ENCODE data around the gene LHCGR. TPM values are rescaled to one million over a fixed set of nuclear protein-coding genes. Genes with fewer than 3 reads are reported as not detected.

Gene LHCGR
- total RNA-seq, 4 donors from 2014 or later = not detected

DNA sequence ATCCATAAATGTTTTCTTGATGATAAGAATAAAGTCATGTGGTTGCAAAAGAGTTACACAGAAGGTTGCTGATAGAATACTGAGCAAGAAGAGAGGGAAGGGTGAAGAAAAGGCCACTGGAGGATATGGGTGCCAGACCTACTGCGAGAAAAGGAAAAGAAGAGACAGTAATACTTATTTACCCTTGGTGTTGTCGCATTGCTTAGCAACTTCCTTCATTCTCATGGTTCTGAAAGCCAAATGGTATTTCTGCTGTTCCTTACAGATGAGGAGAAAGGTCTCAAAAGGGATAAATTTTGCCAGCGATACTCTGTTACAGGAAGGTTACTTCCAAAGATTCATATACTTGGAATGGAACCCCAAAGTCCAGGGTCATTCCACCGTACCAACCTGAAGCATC, 62.5 kb downstream of the LHCGR start:
- WGBS = 92% methylated on average over 4 of the region's 4 CpGs
- H3K9me3 ChIP-seq = no peaks in the 10 kb centered on the region

DNA sequence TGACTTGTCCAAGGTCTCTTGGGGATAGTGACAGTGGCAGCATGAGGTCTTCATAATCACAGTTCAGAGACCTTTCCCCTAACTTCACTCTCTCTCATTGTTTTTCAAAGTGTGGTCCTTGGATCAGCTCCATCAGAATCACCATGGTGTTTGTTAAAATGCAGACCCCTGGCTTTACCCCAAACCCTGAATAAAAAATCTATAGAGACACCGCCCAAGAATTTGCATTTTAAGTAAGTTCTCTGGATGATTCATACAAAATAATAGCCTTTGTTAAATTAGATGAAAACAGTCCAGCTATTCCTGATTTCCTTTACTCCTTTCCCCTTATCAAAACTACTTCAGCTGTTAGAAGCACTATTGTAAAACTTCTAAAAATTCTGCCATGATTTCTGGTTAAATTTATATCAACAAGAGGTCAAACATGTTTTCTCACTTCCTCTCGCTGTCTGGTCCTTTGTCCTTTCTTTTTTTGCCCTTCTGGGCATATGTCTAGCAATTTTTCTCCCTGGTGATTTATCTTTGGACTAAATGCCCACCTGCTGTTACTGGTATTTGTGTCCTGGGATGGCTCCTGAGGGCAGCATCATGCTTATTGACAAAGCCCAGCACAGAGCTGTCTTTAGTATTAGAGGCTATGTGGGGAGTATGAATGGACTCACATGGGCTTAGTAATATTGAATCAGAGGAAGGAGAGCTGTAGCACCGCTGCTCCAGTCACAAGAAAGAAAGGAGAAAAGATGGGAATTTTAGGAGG, 63.4 kb downstream of the LHCGR start:
- Histone ChIP-seq H3K36me3 (no peaks in the 10 kb centered on the region), H3K27me3 (no peaks in the 10 kb centered on the region), H3K27ac (no peak overlapping the region), H3K4me1 (no peaks in the 10 kb centered on the region), H3K9me3 (no peaks in the 10 kb centered on the region), H3K4me3 (no peak overlapping the region)
- 82% methylated on average over 3 of the region's 3 CpGs for WGBS
- TF ChIP-seq EP300 (IDR thresholded peaks at IDR 0.05) (no peak), POLR2AphosphoS5 (IDR thresholded peaks at IDR 0.05) (no peak)
- DNase-seq (ENCODE audit: low spot score in 2 of 2) = no peak

More for the DNA sequence above, 62.5 kb downstream of the LHCGR start:
- Histone ChIP-seq H3K27me3 (no peaks in the 10 kb centered on the region), H3K36me3 (no peaks in the 10 kb centered on the region), H3K4me1 (no peaks in the 10 kb centered on the region), H3K27ac (no peak overlapping the region), H3K4me3 (no peak overlapping the region)
- DNase-seq (ENCODE audit: low spot score in 2 of 2) = no peak
- TF ChIP-seq, protein P1, sequence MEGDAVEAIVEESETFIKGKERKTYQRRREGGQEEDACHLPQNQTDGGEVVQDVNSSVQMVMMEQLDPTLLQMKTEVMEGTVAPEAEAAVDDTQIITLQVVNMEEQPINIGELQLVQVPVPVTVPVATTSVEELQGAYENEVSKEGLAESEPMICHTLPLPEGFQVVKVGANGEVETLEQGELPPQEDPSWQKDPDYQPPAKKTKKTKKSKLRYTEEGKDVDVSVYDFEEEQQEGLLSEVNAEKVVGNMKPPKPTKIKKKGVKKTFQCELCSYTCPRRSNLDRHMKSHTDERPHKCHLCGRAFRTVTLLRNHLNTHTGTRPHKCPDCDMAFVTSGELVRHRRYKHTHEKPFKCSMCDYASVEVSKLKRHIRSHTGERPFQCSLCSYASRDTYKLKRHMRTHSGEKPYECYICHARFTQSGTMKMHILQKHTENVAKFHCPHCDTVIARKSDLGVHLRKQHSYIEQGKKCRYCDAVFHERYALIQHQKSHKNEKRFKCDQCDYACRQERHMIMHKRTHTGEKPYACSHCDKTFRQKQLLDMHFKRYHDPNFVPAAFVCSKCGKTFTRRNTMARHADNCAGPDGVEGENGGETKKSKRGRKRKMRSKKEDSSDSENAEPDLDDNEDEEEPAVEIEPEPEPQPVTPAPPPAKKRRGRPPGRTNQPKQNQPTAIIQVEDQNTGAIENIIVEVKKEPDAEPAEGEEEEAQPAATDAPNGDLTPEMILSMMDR (IDR thresholded peaks at IDR 0.05) = no peak
- TF ChIP-seq POLR2AphosphoS5 (IDR thresholded peaks at IDR 0.05) (no peak), POLR2A (IDR thresholded peaks at IDR 0.05) (no peak), EP300 (IDR thresholded peaks at IDR 0.05) (no peak)

DNA sequence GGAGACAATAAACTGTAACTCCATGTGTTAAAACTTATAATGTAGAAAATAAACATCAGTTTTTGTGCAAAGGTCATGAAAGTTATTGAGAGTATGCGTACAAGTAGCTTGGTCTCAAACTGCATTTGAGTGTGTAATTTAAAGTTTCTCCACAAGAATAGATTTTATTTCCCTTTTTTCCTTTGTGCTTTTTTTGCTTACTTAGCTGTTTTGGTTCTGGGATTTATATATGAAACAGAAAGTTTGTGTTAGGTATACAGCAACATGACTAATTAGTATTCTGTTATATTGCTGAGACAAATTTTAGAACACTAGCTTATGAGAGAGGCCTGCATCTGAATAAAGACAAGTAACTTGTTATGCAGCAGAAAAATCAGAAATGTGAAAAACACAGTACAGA, 70.4 kb downstream of the LHCGR start:
- DNase-seq (ENCODE audit: low spot score in 2 of 2) = no peak
- 85% methylated on average over 1 of the region's 1 CpG for WGBS
- no peaks in the 10 kb centered on the region for H3K36me3 ChIP-seq
- no peaks in the 10 kb centered on the region for H3K9me3 ChIP-seq
- H3K27ac ChIP-seq = no peak overlapping the region
- no peak overlapping the region for H3K4me3 ChIP-seq
- no peaks in the 10 kb centered on the region for H3K4me1 ChIP-seq
- H3K27me3 ChIP-seq = no peaks in the 10 kb centered on the region
- no peak for TF ChIP-seq EP300 (IDR thresholded peaks at IDR 0.05)
- TF ChIP-seq POLR2A (IDR thresholded peaks at IDR 0.05) = no peak
- TF ChIP-seq, protein P1 (IDR thresholded peaks at IDR 0.05) = no peak
- no peak for TF ChIP-seq POLR2AphosphoS5 (IDR thresholded peaks at IDR 0.05)

DNA sequence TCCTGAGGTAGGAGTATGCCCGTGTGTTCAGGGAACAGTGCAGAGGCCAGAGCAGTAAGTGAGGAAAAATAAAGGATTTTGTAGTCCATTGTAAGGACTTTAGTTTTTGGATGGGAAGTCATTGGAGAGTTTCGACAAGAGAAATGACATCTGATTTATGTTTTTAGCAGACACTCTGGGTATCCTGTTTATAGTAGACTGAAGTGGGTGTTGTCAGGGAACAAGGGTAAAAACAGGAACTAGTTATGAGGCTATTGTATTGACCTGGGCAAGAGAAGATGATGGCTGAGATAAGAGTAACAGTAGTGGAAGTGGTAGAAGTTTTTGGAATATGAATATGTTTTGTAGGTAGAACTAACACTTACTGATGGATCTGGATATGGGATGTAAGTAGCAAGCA, 78.1 kb downstream of the LHCGR start:
- no peak overlapping the region for H3K4me3 ChIP-seq
- H3K27ac ChIP-seq = no peak overlapping the region
- no peaks in the 10 kb centered on the region for H3K27me3 ChIP-seq
- 60% methylated on average over 2 of the region's 2 CpGs for WGBS
- H3K36me3 ChIP-seq = no peaks in the 10 kb centered on the region
- no peak for TF ChIP-seq EP300 (IDR thresholded peaks at IDR 0.05)
- TF ChIP-seq, protein P1 (IDR thresholded peaks at IDR 0.05) = no peak
- no peak for TF ChIP-seq POLR2A (IDR thresholded peaks at IDR 0.05)
- no peak for TF ChIP-seq POLR2AphosphoS5 (IDR thresholded peaks at IDR 0.05)
- no peak for DNase-seq (ENCODE audit: low spot score in 2 of 2)
- H3K9me3 ChIP-seq = no peaks in the 10 kb centered on the region
- no peaks in the 10 kb centered on the region for H3K4me1 ChIP-seq

DNA sequence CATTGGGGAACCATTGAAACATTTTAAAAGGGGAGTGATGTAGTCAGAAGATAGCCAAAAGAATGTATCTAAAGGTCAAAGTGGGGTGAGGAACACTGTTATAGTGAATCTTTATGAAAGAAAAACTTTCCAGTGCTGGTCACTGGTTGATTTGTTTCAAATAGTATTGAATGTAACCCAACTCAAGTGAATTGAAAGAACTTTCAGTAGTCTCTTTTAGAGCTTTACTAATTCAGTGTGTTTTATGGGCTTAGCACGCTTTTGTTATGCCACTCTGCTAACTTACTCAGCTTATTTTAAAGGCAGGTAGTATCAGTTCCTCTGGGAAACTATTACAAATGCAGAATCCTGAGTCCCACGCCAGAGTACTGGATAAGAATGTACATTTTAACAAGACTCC, 80.6 kb downstream of the LHCGR start:
- 92% methylated on average over 2 of the region's 2 CpGs for WGBS
- Histone ChIP-seq H3K9me3 (no peaks in the 10 kb centered on the region), H3K36me3 (no peaks in the 10 kb centered on the region), H3K4me1 (no peaks in the 10 kb centered on the region), H3K4me3 (no peak overlapping the region), H3K27ac (no peak overlapping the region), H3K27me3 (no peaks in the 10 kb centered on the region)
- no peak for DNase-seq (ENCODE audit: low spot score in 2 of 2)
- no peak for TF ChIP-seq POLR2AphosphoS5 (IDR thresholded peaks at IDR 0.05)
- no peak for TF ChIP-seq EP300 (IDR thresholded peaks at IDR 0.05)
- TF ChIP-seq POLR2A (IDR thresholded peaks at IDR 0.05) = no peak
- TF ChIP-seq, protein P1 (IDR thresholded peaks at IDR 0.05) = no peak
